Stomach (tissue), 9 donors: ENCODE results near the gene RNF220. TPM values are rescaled to one million over a fixed set of nuclear protein-coding genes. Genes with fewer than 3 reads are reported as not detected.

Experiments used
- DNase-seq, 2 donors: peaks; one replicate each; pipeline versions ENCODE4 v3.0.0 to v3.0.0-alpha.2; 2013 to 2019
- H3K27ac ChIP-seq, 5 donors: fragments of 200-600 bp in 4 of 5; sonication (generic) in 4 of 5; one replicate each; pipeline ENCODE4 v1.5.1; 2013 to 2019; ENCODE audit warnings: mild to moderate bottlenecking in 1 of 5, moderate library complexity in 1 of 5
- H3K27me3 ChIP-seq, 3 donors: fragments of 200-600 bp; sonication (generic); one replicate each; pipeline ENCODE4 v1.5.1; 2017 to 2019; ENCODE audit warnings: mixed run types in 1 of 3
- H3K36me3 ChIP-seq, 4 donors: fragments of 200-600 bp; sonication (generic); 1 replicate in 3 of 4; 2 replicates in 1 of 4; pipeline ENCODE4 v1.5.1; 2016 to 2019
- H3K4me1 ChIP-seq, 4 donors: fragments of 200-600 bp; sonication (generic); one replicate each; pipeline ENCODE4 v1.5.1; 2016 to 2019
- H3K4me3 ChIP-seq, 4 donors: fragments of 200-600 bp; sonication (generic) in 3 of 4; one replicate each; pipeline ENCODE4 v1.5.1; 2016 to 2019; ENCODE audit warnings: mild to moderate bottlenecking in 1 of 4
- H3K9me3 ChIP-seq, 4 donors: fragments of 200-600 bp; sonication (generic); one replicate each; pipeline ENCODE4 v1.5.1; 2016 to 2019
- EP300 ChIP-seq: sonication (generic); formaldehyde crosslinking; IDR thresholded peaks from one replicate; pipeline ENCODE4 v1.6.1; 2017; ENCODE audit warnings: antibody characterized with exemption
- POLR2A ChIP-seq, 4 donors: fragments of 450-650 bp; IDR thresholded peaks; one replicate each; pipeline ENCODE4 v1.6.1; 2016; ENCODE audit warnings: antibody characterized with exemption in 4 of 4, control low read depth in 2 of 4, mild to moderate bottlenecking in 1 of 4, moderate library complexity in 1 of 4
- POLR2AphosphoS5 ChIP-seq, 3 donors: sonication (generic); formaldehyde crosslinking; IDR thresholded peaks; one replicate each; pipeline ENCODE4 v1.6.1; 2016; ENCODE audit warnings: antibody characterized with exemption in 3 of 3
- WGBS, 5 donors: extraction: QIAGEN DNeasy Blood & Tissue Kit in 3 of 5; methylation state at CpG; one replicate each; pipeline versions ENCODE4 v1.1.5 to v1.1.7; 2013 to 2018; 5-methylcytosine and 5-hydroxymethylcytosine counted together
- intact Hi-C: fragments of 100-400 bp; cut with DNase I; formaldehyde crosslinking; loops from one replicate; pipeline ENCODE4 v1.15.1; 2023; ENCODE audit warnings: low total_unique reads
- polyA plus RNA-seq, 3 donors: library from polyadenylated mRNA; stranded (reverse); fragments of 200-250 nt; gene quantifications; one replicate each; pipeline ENCODE4 v1.2.3, GENCODE V29; 2013
- total RNA-seq, 5 donors: library from RNA; depleted of rRNA; stranded (reverse); fragments of >200 nt; gene quantifications; one replicate each; pipeline versions ENCODE4 v1.1.0 to v1.2.3, GENCODE V29; 2014 to 2016
- TF ChIP-seq, protein P1 (sequence below), 7 experiments: fragments of 450-650 bp in 4 of 7; fragments of 200-600 bp in 3 of 7; sonication (generic) in 3 of 7; IDR thresholded peaks; one replicate each; pipeline ENCODE4 v1.5.1; 2016 to 2019; ENCODE audit warnings: antibody characterized with exemption in 7 of 7, control low read depth in 2 of 7, mild to moderate bottlenecking in 1 of 7
- donor health status: healthy with polysubstance abuse.
- donor health status: Bipolar disorder and iron deficiency.
- donor health status: healthy.

RNF220 gene
- total and polyA plus RNA-seq, 8 donors, result 21.0 to 207 (median 47.2) TPM

DNA sequence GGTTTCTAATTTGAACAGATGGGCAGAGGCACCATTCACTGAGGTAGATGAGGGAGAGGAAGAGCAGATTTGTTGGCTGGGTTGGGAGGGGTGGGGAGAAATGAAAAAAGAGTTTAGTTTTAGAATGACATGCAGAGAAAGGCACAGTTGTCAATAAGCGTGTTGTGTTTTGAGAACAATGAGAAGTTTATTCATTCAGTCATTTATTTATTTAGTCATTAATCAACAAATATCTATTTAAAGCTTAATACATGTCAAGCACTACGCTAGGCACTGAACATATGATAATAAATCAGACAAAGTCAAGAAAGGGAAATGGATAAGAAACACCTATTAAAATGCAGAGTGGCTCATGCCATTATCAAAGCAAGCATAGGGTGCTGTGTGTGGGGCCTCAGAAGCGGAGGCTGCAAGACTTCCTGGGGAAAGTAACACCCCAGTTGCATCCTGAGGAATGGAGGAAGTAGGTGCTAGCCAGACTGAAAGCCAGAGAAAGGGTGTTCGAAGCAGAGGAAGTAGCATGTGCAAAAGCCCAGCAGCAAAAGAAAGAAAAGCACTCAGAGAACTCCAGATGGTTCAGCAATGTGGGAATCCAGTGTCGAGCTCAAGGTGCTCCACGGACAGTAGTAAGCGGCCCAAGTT lies 114.1 kb downstream of the RNF220 start:
- intact Hi-C loops, result no loop called here
- 57 to 64% (median 62%) methylated on average over 7 of the region's 7 CpGs for WGBS, 5 donors
- H3K4me3 ChIP-seq, result no peak overlapping the region

DNA sequence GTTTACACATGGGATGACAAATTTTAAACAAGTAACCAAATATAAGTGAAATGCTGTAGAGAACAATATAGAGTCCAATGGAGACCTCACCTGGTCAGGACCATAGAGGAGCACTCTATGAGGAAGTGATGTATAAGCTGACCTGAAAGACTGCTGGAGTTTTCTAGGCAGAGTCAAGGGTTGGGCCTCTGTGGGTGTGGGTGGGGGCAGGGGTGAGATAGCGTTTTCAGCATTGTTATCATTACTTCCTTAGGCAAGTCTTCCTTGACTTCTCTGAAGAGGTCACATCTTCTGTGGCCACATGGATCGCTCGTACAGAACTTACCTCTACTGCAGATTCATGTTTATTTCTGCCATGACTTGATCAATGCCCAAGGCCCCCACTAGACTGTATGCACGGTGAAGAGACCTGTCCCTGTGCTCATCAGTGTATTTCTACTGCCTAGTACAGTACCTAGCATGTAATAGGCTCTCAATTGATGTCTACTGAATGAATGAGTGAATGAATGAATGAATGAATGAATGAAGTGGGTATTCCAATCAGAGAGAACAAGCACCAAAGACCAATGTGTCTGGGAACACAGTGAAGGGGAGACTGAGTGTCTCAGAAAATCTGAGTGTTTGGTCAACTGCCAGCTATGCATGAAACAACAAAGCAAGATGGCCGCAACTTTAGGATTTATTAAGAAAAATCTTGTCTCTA lies 116.5 kb downstream of the RNF220 start:
- no peak for DNase-seq
- intact Hi-C loops, result no loop called here
- Histone ChIP-seq H3K27ac (no peak overlapping the region), H3K36me3 (no peaks in the 10 kb centered on the region), H3K4me1 (peaks cover 0 to 11% (median 0%) of the 10 kb centered on the region in 4 donors), H3K4me3 (no peak overlapping the region), H3K9me3 (no peaks in the 10 kb centered on the region), H3K27me3 (peaks cover 0 to 34% (median 14%) of the 10 kb centered on the region in 3 donors)
- 68 to 85% (median 77%) methylated on average over 5 of the region's 5 CpGs for WGBS, 5 donors
- TF ChIP-seq EP300 (no peak), POLR2AphosphoS5 (IDR thresholded peaks at IDR 0.05) (no peak), POLR2A (IDR thresholded peaks at IDR 0.05) (no peak)
- TF ChIP-seq, protein P1, sequence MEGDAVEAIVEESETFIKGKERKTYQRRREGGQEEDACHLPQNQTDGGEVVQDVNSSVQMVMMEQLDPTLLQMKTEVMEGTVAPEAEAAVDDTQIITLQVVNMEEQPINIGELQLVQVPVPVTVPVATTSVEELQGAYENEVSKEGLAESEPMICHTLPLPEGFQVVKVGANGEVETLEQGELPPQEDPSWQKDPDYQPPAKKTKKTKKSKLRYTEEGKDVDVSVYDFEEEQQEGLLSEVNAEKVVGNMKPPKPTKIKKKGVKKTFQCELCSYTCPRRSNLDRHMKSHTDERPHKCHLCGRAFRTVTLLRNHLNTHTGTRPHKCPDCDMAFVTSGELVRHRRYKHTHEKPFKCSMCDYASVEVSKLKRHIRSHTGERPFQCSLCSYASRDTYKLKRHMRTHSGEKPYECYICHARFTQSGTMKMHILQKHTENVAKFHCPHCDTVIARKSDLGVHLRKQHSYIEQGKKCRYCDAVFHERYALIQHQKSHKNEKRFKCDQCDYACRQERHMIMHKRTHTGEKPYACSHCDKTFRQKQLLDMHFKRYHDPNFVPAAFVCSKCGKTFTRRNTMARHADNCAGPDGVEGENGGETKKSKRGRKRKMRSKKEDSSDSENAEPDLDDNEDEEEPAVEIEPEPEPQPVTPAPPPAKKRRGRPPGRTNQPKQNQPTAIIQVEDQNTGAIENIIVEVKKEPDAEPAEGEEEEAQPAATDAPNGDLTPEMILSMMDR (IDR thresholded peaks at IDR 0.05), result no peak

More for the DNA sequence above, 114.1 kb downstream of the RNF220 start:
- Histone ChIP-seq H3K27ac (no peak overlapping the region), H3K9me3 (no peaks in the 10 kb centered on the region), H3K27me3 (peaks cover 0 to 15% (median 5%) of the 10 kb centered on the region in 3 donors), H3K4me1 (peaks cover 0 to 1% (median 0%) of the 10 kb centered on the region in 4 donors), H3K36me3 (no peaks in the 10 kb centered on the region)
- peak in 1 of 2 donors; percentile 24 for DNase-seq
- TF ChIP-seq POLR2AphosphoS5 (IDR thresholded peaks at IDR 0.05) (no peak), POLR2A (IDR thresholded peaks at IDR 0.05) (no peak), EP300 (no peak)
- TF ChIP-seq, protein P1 (IDR thresholded peaks at IDR 0.05), result no peak

DNA sequence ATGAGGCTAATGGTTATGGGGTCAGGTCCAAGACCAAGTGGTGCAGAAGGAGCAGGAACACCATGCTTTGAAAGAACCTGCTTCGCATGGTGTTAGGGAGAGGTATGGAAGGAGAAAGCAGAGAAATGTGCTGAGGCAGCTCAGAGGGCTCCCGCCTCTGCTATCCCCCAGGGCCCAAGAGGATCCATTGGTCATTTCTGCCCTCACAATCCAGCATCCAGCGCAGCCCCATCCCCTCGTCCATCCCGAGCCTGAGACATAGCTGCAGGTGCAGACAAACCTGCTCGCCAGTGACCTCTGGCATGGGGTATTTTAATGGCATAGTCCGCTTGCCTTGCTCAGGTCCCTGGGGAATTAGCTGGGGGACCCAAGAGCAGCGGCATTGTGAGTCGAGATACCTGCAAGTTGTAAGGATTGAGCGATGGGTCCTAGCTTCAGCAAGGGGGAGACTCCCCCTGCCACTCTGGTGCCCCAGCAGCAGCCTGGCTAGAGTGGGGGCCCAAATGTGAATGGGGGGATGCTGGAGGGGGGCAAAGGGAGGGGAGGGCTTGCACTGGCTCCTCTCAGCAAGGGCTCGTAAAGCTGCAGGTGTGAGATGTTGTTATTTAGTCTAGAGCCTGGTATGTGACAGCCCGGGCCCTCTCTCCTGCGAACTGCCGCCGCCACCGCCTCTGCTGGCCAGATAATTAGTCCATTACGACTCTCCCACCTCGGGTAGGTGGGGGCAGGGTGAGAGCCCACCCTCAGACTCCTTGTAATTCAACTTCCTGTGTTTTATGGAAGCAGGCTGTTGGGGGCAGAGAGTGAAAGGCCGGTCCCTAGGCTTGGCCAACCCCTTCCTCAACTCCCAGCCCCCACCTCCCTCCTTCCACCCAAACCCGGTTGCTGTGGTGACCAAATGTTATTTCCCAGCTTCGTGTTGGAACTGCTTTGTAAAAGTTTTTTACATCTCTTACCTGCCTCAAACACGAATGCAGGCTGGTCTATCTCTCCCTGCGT lies 118.8 kb downstream of the RNF220 start:
- H3K9me3 ChIP-seq, result no peaks in the 10 kb centered on the region
- peaks cover 0 to 11% (median 0%) of the 10 kb centered on the region in 4 donors for H3K4me1 ChIP-seq
- 48 to 56% (median 51%) methylated on average over 20 to 23 of the region's 23 CpGs for WGBS, 5 donors
- DNase-seq, result peak in 1 of 2 donors; percentile 59
- intact Hi-C loops, result no loop called here
- TF ChIP-seq POLR2A (IDR thresholded peaks at IDR 0.05) (no peak), EP300 (no peak), POLR2AphosphoS5 (IDR thresholded peaks at IDR 0.05) (no peak)
- TF ChIP-seq, protein P1 (IDR thresholded peaks at IDR 0.05), result no peak
- no peaks in the 10 kb centered on the region for H3K36me3 ChIP-seq
- no peak overlapping the region for H3K4me3 ChIP-seq
- no peak overlapping the region for H3K27ac ChIP-seq
- H3K27me3 ChIP-seq, result peaks cover 0 to 44% (median 14%) of the 10 kb centered on the region in 3 donors
